ENCODE measurements around the gene HSD17B12. TPM values are rescaled to one million over a fixed set of nuclear protein-coding genes. Genes with fewer than 3 reads are reported as not detected.

HSD17B12 gene
- total RNA-seq, 1 donor from 2014 or later, result 88.0 TPM

DNA sequence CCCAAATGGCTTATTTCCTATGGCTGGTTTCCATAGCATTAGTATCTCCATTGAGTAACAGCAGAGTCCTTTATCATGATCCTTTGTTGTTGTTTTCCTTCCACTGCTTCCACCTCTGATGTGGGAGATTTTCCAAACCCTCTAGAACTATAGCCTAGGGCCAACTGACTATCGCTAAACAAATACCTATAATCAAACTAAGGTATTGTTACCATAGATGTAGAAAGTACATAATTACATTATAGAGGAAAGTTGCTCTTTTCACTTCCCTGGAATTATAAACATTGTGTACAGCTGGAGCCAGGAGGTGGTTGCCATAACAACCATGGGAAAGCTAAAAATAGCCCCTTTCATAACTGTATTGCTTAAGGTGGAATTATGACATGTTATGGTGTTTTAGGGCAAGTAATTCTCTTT, 153.1 kb downstream of the HSD17B12 start:
- DNase-seq (ENCODE audit: low spot score), result no peak
- intact Hi-C loops (cut with DNase I), result loop anchor here (10.0 kb wide), 1 partner anchor 259 kb away; no protein-coding TSS in a partner anchor

DNA sequence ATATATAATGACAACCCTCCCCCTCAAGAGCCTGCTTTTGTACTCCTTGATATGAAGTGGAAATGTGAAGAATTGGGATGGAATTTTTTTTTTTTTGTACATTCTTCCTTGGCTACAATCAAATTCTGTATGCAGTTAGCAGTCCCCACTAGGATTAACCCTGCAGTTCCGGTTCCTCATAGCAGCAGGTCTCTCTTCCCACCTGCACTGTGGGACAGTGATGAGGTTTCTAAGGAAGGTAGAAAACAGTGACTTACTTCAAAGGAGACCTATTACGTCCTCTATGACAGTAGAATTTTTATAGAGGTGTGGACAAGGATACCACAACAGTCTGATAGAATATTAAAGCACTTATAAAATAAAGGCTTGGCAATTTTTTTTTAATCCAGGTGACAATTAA, 153.7 kb downstream of the HSD17B12 start:
- intact Hi-C loops (cut with DNase I), result loop anchor here (10.0 kb wide), 1 partner anchor 259 kb away; no protein-coding TSS in a partner anchor
- DNase-seq (ENCODE audit: low spot score), result no peak

GRCh38 chr11:43835104-43835503, 154.6 kb downstream of the HSD17B12 start:
- no peak for DNase-seq (ENCODE audit: low spot score)
- intact Hi-C loops (cut with DNase I), result loop anchor here (10.0 kb wide), 1 partner anchor 260 kb away; no protein-coding TSS in a partner anchor

DNA sequence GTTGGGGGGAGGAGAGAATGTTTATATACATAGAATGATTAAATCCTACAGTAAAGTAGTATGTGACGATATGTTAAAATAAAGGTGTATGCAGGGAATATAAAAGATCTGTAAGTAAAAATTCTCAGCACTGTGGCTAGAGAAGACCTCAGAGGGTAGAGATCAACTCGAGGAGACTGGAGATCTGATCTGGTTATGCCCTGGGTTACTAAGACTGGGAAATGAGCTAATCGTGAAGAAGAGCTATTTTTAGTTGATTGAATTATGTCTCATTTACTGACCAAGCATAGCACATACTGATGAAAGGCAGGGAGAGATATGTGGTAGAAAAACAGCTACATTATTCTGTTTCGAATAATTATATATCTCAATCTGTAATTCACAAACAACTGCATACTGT, 157.3 kb downstream of the HSD17B12 start:
- intact Hi-C loops (cut with DNase I), result loop anchor here (10.0 kb wide), 1 partner anchor 263 kb away; no protein-coding TSS in a partner anchor
- DNase-seq (ENCODE audit: low spot score), result no peak

DNA sequence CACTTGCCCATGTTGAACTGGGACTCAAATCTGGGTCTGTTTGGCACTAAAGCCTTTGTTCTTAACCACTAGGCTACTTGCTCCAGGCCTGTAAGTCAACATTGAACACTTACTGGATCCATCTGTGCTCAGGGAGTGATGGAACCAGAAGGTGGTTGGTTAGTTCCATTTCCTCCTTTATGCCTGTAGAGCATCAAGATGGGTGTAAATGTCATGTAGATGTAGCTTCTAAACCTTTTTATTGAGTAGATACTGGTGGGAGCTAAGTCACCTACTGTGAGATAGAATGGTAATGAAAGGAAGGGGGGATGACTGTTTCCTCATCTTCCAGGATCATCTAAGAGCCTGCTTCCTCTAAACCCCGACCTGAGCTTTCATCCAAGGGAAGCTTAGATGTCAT, 161.5 kb downstream of the HSD17B12 start:
- intact Hi-C loops (cut with DNase I), result no loop called here
- no peak for DNase-seq (ENCODE audit: low spot score)

DNA sequence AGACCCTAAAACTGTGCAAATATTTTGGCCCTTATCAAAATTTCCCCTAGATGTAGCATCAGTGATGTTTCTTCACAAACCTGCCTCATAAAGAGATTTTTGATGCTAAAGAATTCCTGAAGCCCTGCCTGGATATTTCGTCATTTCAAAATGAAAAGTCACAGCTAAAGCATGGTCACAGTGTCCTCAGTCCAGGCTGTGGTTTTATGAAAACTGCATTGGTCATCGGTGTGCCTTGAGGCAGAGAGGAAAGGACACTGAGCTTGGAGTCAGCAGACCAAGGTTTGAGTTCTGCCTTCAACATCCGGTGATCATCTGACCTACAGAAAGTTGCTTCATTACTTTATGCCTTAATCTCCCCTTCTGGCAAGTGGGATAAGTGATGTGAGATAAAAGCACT, 165.3 kb downstream of the HSD17B12 start:
- intact Hi-C loops (cut with DNase I), result no loop called here
- DNase-seq (ENCODE audit: low spot score), result no peak

GRCh38 chr11:43852057-43852636, 171.6 kb downstream of the HSD17B12 start:
- intact Hi-C loops (cut with DNase I), result loop anchor here (5.0 kb wide), 1 partner anchor 345 kb away; no protein-coding TSS in a partner anchor

DNA sequence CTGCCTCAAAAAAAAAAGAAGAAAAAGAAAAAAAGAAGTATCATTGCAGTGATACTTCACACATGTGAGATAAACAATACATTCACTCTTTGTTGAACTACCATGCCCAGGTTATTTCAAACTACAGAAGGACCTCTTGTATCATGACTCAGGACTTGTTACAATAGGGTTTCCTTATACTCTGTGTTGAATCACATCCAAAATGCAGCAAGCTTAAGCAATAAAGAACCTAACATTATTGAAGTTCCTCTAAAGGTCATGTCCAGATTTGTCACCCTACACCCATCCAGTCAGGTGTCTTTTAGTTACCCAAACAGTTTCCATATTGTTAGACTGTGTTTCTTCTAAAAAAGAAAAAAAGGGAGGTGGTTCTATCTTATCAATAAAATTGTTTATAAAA, 173.2 kb downstream of the HSD17B12 start:
- no peak for DNase-seq (ENCODE audit: low spot score)
- intact Hi-C loops (cut with DNase I), result loop anchor here (5.0 kb wide), 1 partner anchor 346 kb away; no protein-coding TSS in a partner anchor

More at GRCh38 chr11:43852057-43852636, 171.6 kb downstream of the HSD17B12 start:
- DNase-seq (ENCODE audit: low spot score), result no peak

DNA sequence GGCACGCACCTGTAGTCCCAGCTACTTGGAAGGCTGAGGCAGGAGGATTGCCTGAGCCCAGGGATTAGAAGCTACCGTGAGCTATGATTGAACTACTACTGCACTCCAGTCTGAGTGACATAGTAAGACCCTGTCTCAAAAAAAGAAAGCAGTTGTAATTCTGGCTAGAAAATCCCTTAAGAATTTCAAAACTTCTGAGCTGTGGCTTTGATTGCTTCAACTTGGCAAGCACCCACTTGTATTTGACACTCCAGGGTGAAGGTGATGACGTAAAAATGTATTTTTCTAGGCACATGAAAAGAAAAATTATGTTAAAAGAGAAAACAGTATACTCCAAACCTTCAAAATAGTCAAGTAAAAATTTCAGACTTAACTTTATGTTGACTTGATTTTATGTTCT, 176.5 kb downstream of the HSD17B12 start:
- DNase-seq (ENCODE audit: low spot score), result no peak
- intact Hi-C loops (cut with DNase I), result no loop called here

- DNase-seq (ENCODE audit: low spot score), result no peak
- intact Hi-C loops (cut with DNase I), result no loop called here
Observed at GRCh38 chr11:43861141-43861540, 180.6 kb downstream of the HSD17B12 start.

DNA sequence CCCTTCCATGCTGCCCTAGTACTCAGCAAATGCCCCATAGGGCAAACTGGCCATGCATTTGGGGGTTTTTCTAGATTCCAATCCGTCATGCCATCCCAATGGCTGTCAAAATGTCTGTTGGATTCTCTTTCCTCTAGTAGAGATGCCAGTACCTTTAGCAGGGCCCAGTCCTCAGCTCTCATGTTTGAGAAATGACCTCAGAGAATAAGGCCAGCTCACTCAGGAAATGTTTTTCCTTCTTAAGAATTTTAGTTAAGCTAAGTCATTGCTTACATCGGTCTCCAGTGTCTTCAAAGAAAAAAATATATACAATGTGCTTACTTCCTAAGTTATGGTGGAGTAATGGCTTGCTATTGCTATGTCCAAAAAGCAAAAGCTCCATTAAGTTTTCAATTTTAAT, 186.0 kb downstream of the HSD17B12 start:
- intact Hi-C loops (cut with DNase I), result no loop called here
- DNase-seq (ENCODE audit: low spot score), result no peak

GRCh38 chr11:43866969-43867368, 186.4 kb downstream of the HSD17B12 start:
- no peak for DNase-seq (ENCODE audit: low spot score)
- intact Hi-C loops (cut with DNase I), result no loop called here

DNA sequence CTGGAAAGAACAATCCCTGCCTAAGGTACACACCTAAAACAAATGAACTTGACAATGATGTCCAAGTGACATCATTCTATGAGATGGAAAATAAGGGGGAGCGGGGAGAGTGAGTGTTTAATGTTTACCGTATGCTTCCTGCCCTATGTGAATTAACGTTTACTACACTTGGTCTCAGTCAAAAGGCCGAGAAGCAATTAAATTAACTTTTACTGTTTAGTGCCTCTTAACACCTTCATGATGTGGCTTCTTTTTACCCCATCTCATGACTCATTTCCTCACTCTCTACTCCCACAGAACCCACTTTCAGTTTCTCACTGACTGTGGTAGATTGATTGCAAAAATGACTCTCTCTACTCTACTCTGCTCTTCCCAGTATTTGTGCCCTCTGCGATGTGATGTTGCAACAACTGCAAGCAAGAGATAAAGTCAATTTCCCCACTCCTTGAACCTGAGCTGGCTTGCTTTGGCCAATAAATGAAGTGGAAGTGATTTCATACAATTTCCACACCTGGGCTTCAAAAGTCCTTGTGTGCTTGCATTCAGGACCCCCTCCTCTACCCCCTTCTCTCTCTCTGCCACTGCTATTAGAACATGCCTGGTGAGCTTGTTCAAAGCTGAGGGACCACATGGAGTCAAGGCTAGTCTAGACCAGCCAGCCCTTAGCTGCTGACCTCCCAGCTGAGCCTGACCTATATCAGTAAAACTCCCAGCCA, 188.5 kb downstream of the HSD17B12 start:
- DNase-seq (ENCODE audit: low spot score), result no peak
- intact Hi-C loops (cut with DNase I), result no loop called here

DNA sequence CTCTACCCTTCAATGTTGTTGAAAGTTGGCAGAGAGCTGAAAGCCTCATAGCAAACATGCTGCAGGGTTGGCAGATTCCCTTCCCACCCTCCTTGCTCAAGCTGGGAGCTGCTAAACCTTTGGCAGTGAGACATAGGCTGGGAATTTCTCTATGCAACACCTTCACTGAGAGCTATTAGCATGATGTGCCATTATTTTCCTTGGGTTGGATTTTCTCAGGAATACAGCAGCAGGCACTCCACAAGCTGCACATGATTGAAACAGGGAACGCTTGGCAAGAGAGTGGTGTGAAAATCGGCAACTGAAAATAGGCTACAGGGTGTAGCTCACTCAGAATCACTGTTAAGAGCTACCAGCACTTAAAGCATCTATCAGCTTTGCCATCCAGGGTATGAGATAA, 190.5 kb downstream of the HSD17B12 start:
- intact Hi-C loops (cut with DNase I), result no loop called here
- no peak for DNase-seq (ENCODE audit: low spot score)

GRCh38 chr11:43872995-43873394, 192.5 kb downstream of the HSD17B12 start:
- no peak for DNase-seq (ENCODE audit: low spot score)
- intact Hi-C loops (cut with DNase I), result no loop called here

DNA sequence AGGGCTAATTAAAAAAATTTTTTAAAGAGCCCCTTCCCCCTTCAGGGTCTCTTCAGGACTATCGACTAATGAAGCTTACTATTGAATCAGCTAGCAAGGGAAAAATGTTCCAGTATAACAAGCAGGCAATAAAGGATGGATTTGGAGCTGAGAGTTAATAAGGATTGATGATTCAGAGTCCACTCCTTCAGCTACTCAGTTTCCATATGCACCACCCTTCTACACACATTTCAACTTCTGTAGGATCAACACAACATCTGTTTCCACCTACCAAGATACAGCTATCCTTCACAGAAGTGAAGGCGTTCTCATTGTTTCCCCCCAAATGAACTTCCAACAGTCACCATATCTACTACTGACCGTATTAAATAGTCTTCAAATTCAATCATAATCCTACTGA, 193.5 kb downstream of the HSD17B12 start:
- intact Hi-C loops (cut with DNase I), result no loop called here
- no peak for DNase-seq (ENCODE audit: low spot score)

DNA sequence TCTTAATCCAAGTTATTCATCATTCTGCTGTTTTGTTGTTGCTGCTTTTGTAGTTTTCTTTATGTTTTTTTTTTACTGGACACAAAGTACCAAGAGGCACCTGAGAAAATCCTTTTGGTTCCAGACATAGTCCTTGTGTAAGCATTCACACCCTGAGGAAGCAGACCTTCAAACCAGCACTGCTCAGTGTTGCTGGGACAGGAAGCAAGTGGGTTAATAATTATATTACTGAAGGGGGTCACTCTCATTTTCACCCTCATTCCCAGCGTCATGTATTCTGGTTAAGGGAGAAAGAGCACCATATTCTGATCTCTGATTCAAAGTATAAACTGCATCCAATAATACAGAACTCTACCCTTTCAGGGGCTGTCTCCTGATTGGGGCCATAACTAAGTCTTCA, 194.2 kb downstream of the HSD17B12 start:
- DNase-seq (ENCODE audit: low spot score), result no peak
- intact Hi-C loops (cut with DNase I), result no loop called here

DNA sequence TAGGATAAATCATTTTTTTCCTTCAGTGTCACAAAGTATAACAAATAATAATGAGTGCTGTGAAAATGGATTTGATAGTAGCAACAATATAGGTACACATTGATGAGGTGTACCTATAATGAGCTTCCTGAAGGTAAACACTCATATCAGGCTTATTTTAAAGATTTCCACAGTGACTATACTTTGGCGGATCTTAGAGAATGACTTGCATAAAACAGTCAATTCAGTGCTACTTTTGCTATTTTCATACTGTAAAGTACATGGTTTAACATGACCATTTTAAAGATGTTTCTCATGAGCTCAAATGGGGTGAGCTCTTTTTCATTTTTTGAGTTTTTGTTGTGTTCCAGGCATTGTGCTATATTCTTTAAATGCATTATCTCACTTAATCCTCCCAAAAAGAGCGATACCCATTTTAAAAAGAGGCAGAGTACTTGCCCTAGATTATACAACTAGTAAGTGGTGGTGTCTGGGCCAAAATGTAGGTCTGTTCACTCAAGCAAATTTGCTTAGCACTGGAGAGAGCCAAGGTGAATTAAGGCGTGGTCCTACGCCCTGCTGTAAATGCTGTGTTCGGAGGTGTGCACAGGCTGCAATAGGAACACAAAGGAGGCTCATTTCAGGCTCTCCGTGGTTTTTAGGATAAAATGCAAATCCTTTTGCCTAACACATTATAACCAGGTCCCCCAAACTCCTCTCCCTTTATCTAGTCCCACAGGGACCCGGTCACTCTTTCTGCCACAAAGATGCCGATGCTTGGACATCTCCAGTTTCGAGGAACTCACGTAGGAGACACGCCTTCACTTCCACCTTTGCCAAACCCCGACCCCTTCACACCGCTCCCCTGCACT, 199.5 kb downstream of the HSD17B12 start:
- DNase-seq (ENCODE audit: low spot score), result no peak
- intact Hi-C loops (cut with DNase I), result no loop called here

DNA sequence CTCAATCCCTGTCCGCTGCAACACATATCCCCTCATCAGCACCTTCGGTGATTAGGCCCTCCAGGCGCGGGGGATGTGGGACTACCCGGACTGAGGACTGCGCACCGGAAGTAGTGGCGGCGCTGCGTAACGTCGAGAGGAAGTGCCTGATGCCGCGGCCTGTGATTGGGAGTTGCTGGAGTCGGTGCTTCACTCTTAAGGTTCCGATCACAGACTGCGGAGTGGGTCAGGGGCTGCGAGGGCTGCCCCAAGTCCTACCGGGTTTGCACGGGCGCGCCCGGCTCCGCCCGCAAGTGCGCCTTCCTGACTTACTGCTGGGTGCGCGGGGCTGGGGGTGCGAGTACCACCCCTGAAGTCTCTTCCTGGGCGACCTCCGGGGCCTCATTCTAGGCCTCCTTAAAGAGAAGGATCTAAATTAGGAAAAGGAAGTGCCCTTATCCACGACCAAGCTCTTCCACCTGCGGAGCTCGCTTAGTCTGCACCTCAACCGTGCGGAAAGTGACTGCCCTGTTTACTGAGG, 200.2 kb downstream of the HSD17B12 start, which contains the start of gene ALKBH3:
Gene ALKBH3, plus strand, starts transcription at position 192 of the 520 bp plus-strand sequence. CDS start 1,822 bp downstream, outside the sequence.
- intact Hi-C loops (cut with DNase I), result no loop called here
- peak; percentile 94 for DNase-seq (ENCODE audit: low spot score)

GRCh38 chr11:43892851-43893250, 212.3 kb downstream of the HSD17B12 start:
- intact Hi-C loops (cut with DNase I), result loop anchor here (5.0 kb wide), 1 partner anchor 94 kb away; no protein-coding TSS in a partner anchor
- DNase-seq (ENCODE audit: low spot score), result no peak

All from cardiac septum (tissue), 1 donor.